HFF-Myc (cell line): Measurements from ENCODE around the gene VSIG10.

Source experiments
- DNase-seq: peaks from one replicate; pipeline ENCODE4 v3.0.0-alpha.2; 2011; ENCODE audit warnings: low read depth; ENCODE audit errors: extremely low read depth
- H3K4me3 ChIP-seq: replicated peaks from 2 replicates; pipeline ENCODE4 v1.5.1; 2011; ENCODE audit warnings: low read depth, mild to moderate bottlenecking, control low read depth, low read length
- TF ChIP-seq, protein P1 (sequence below): IDR thresholded peaks from 2 replicates; pipeline ENCODE4 v1.5.1; 2012; ENCODE audit warnings: mild to moderate bottlenecking, low read depth, low read length, control low read depth; ENCODE audit errors: missing control alignments

VSIG10 gene

GRCh38 chr12:118035190-118036041, 68.4 kb downstream of the VSIG10 start:
- peak; percentile 21 for DNase-seq
- no peak overlapping the region for H3K4me3 ChIP-seq
- TF ChIP-seq, protein P1, sequence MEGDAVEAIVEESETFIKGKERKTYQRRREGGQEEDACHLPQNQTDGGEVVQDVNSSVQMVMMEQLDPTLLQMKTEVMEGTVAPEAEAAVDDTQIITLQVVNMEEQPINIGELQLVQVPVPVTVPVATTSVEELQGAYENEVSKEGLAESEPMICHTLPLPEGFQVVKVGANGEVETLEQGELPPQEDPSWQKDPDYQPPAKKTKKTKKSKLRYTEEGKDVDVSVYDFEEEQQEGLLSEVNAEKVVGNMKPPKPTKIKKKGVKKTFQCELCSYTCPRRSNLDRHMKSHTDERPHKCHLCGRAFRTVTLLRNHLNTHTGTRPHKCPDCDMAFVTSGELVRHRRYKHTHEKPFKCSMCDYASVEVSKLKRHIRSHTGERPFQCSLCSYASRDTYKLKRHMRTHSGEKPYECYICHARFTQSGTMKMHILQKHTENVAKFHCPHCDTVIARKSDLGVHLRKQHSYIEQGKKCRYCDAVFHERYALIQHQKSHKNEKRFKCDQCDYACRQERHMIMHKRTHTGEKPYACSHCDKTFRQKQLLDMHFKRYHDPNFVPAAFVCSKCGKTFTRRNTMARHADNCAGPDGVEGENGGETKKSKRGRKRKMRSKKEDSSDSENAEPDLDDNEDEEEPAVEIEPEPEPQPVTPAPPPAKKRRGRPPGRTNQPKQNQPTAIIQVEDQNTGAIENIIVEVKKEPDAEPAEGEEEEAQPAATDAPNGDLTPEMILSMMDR: no peak

- TF ChIP-seq, protein P1: peak; percentile 45
- H3K4me3 ChIP-seq: no peak overlapping the region
- DNase-seq: peak; percentile 72
These were observed 69.2 kb downstream of the VSIG10 start for GRCh38 chr12:118034429-118035189.

- TF ChIP-seq, protein P1: no peak
- DNase-seq: no peak
- H3K4me3 ChIP-seq: no peak overlapping the region
These were observed 69.9 kb downstream of the VSIG10 start for GRCh38 chr12:118033902-118034301.

DNA sequence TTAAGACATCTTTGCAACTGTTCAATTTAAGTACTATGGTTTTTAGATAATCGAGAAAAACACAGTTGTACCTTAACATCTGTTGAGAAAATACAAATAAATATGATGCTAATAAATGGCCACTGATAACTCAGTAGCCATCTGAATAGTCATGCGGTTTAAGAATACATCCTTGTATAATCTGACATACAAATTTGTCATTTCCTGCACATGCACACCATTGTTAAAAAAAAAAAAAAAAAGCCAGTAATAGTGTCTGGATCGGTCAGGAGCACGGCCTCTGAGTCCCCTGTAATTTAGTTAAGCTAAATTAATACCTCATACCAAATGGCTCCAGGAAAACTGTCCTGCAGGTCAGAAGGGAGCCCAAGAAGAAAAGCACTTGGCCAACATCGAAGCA, 70.5 kb downstream of the VSIG10 start:
- DNase-seq: no peak
- H3K4me3 ChIP-seq: no peak overlapping the region
- TF ChIP-seq, protein P1: no peak

DNA sequence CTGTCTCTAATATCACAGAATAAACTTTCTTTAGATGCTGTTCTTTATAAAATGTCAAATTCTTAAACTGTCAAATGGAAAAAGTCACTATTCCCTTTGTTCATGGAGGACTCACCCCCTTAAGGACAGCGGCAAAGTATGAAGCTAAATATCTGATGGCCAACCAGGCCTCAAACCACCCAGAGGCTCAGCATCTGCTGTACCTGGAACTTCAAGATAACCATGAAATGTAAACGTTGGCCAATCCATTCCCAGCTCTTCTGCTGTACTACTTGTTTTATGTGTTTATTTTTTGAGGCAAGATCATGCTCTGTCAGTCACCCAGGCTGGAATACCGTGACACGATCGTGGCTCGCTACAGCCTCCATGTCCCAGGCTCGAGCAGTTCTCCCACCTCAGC, 71.6 kb downstream of the VSIG10 start:
- DNase-seq: no peak
- H3K4me3 ChIP-seq: no peak overlapping the region
- TF ChIP-seq, protein P1: no peak

- no peak for DNase-seq
- TF ChIP-seq, protein P1: no peak
- no peak overlapping the region for H3K4me3 ChIP-seq
These were observed 74.6 kb downstream of the VSIG10 start for GRCh38 chr12:118029166-118029565.
